Smooth muscle cell (in vitro differentiated cells): ENCODE data around the gene CASK. TPM values are rescaled to one million over a fixed set of nuclear protein-coding genes. Genes with fewer than 3 reads are reported as not detected.

Source experiments
- DNase-seq: peaks from one replicate; lab custom pipeline; 2025; ENCODE audit not compliant: unreplicated experiment; lab: John Stamatoyannopoulos, UW
- H2AFZ ChIP-seq: fragments of 200-600 bp; sonication (generic); 2 replicates; pipeline ENCODE4 v1.6.0; 2016; ENCODE audit warnings: antibody characterized with exemption, low read depth, mild to moderate bottlenecking
- H3F3A ChIP-seq: fragments of 200-600 bp; sonication (generic); 2 replicates; pipeline ENCODE4 v1.6.0; 2017; ENCODE audit warnings: antibody characterized with exemption, low read depth
- H3K27ac ChIP-seq: fragments of 200-600 bp; sonication (generic); 2 replicates; pipeline ENCODE4 v1.5.1; 2016; ENCODE audit warnings: low read depth, mild to moderate bottlenecking
- H3K27me3 ChIP-seq: fragments of 200-600 bp; sonication (generic); 2 replicates; pipeline ENCODE4 v1.6.1; 2016; ENCODE audit warnings: low read depth, mild to moderate bottlenecking
- H3K36me3 ChIP-seq: fragments of 200-600 bp; sonication (generic); 2 replicates; pipeline ENCODE4 v1.5.1; 2016; ENCODE audit warnings: low read depth
- H3K4me1 ChIP-seq: fragments of 200-600 bp; sonication (generic); 2 replicates; pipeline ENCODE4 v1.5.1; 2016; ENCODE audit warnings: low read depth
- H3K4me2 ChIP-seq: fragments of 200-600 bp; sonication (generic); 2 replicates; pipeline ENCODE4 v1.6.0; 2016; ENCODE audit warnings: mild to moderate bottlenecking
- H3K4me3 ChIP-seq: fragments of 200-600 bp; sonication (generic); 2 replicates; pipeline ENCODE4 v1.5.1; 2016; ENCODE audit warnings: mild to moderate bottlenecking
- H3K79me2 ChIP-seq: fragments of 200-600 bp; sonication (generic); 2 replicates; pipeline ENCODE4 v1.6.0; 2016; ENCODE audit warnings: low read depth, mild to moderate bottlenecking
- H3K9ac ChIP-seq: fragments of 200-600 bp; sonication (generic); 2 replicates; pipeline ENCODE4 v1.6.0; 2016; ENCODE audit warnings: low read depth
- H3K9me3 ChIP-seq: fragments of 200-600 bp; sonication (generic); replicated peaks from 2 replicates; pipeline ENCODE4 v1.5.1; 2016; ENCODE audit warnings: low read depth
- H4K20me1 ChIP-seq: fragments of 200-600 bp; sonication (generic); 2 replicates; pipeline ENCODE4 v1.6.0; 2016; ENCODE audit warnings: low read depth
- WGBS: methylation state at CpG from one replicate; pipeline ENCODE4 v1.1.7; 2016; ENCODE audit warnings: low lambda C conversion rate; 5-methylcytosine and 5-hydroxymethylcytosine counted together
- polyA plus RNA-seq: library from polyadenylated mRNA; unstranded; fragments of >200 nt; fragmentation: Nextera tagmentation; extraction: Ambion mirVana; gene quantifications from 2 replicates; pipeline ENCODE4 v1.2.1, GENCODE V29; 2016
- total RNA-seq: library from RNA; depleted of rRNA; stranded (reverse); fragments of >200 nt; gene quantifications from 2 replicates; pipeline ENCODE4 v1.2.3, GENCODE V29; 2014
- TF ChIP-seq, protein P1 (sequence below): fragments of 200-600 bp; sonication (generic); IDR thresholded peaks from 2 replicates; pipeline ENCODE4 v1.5.1; 2017; ENCODE audit warnings: borderline replicate concordance, mild to moderate bottlenecking, antibody characterized with exemption; ENCODE audit not compliant: insufficient read depth, poor library complexity, severe bottlenecking

Gene CASK
- total and polyA plus RNA-seq, 2 experiments from 2014 or later: 49.4 to 97.5 TPM

DNA sequence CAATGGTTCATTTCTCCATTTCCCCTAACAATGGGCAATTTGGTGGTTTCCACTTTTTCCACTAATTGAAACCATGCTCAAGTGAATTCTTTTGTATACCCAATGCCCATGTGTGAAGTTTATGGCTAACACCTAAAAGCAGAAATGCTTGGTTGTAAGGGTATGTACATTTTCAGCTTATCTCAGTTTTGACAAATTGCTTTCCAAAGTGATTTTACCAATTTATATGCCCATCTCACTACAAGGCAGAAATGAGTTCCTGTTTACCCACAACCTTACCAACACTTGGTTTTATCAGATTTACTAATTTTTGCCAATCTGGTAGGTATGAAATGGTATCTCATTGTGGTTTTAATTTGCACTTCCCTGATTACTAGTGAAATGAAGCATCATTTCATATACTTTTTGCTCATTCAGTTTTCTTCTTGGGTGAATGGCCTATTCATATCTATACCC, 219.8 kb downstream of the CASK start:
- Histone ChIP-seq H3K27ac (no peak overlapping the region), H3K36me3 (no peaks in the 10 kb centered on the region), H3K79me2 (no peaks in the 10 kb centered on the region), H3K27me3 (no peaks in the 10 kb centered on the region), H3K4me3 (no peak overlapping the region), H3K4me1 (no peaks in the 10 kb centered on the region), H2AFZ (no peak overlapping the region), H3K9ac (no peak overlapping the region), H4K20me1 (no peaks in the 10 kb centered on the region), H3K4me2 (no peak overlapping the region), H3K9me3 (no peaks in the 10 kb centered on the region), H3F3A (no peaks in the 10 kb centered on the region)
- DNase-seq: no peak
- TF ChIP-seq, protein P1, sequence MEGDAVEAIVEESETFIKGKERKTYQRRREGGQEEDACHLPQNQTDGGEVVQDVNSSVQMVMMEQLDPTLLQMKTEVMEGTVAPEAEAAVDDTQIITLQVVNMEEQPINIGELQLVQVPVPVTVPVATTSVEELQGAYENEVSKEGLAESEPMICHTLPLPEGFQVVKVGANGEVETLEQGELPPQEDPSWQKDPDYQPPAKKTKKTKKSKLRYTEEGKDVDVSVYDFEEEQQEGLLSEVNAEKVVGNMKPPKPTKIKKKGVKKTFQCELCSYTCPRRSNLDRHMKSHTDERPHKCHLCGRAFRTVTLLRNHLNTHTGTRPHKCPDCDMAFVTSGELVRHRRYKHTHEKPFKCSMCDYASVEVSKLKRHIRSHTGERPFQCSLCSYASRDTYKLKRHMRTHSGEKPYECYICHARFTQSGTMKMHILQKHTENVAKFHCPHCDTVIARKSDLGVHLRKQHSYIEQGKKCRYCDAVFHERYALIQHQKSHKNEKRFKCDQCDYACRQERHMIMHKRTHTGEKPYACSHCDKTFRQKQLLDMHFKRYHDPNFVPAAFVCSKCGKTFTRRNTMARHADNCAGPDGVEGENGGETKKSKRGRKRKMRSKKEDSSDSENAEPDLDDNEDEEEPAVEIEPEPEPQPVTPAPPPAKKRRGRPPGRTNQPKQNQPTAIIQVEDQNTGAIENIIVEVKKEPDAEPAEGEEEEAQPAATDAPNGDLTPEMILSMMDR: no peak

DNA sequence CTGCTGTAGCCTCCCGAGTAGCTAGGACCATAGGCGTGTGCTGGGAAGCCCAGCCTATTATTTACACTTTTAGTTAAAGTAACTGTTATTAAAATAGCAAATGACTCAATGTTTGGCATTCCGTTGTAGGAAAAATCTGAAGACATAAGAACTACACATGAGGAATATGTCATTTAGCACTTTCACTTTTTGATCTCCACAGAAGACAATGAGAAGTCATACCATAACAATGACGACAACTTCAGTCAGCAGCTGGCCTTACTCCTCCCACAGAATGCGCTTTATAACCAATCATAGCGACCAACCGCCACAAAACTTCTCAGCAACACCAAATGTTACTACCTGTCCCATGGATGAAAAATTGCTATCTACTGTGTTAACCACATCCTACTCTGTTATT, 227.9 kb downstream of the CASK start:
- Histone ChIP-seq H3K79me2 (no peaks in the 10 kb centered on the region), H3K4me1 (no peaks in the 10 kb centered on the region), H2AFZ (no peak overlapping the region), H3K4me3 (no peak overlapping the region), H4K20me1 (no peaks in the 10 kb centered on the region), H3K9me3 (no peaks in the 10 kb centered on the region), H3F3A (no peaks in the 10 kb centered on the region), H3K36me3 (no peaks in the 10 kb centered on the region), H3K9ac (no peak overlapping the region), H3K27ac (no peak overlapping the region), H3K4me2 (no peak overlapping the region), H3K27me3 (no peaks in the 10 kb centered on the region)
- TF ChIP-seq, protein P1: no peak
- DNase-seq: no peak
- WGBS: 79% methylated on average over 7 of the region's 7 CpGs

DNA sequence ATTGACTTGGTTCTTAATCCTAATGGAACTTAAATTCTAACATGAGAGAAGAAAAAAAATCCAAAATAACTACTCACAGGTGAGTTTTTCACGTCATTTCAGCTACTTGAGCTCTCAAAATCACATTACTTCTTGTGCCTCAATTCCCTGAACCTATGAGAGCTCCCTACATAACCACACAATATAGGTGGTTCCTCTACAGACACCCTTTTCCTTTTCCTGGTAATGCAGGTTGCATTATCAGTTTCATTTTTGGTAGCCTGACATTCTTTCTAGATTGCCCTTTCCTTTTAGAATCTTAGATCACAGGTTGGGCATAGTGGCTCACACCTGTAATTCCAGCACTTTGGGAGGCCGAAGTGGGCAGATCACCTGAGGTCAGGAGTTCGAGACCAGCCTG, 230.3 kb downstream of the CASK start:
- H3K79me2 ChIP-seq: no peaks in the 10 kb centered on the region
- H2AFZ ChIP-seq: no peak overlapping the region
- no peak overlapping the region for H3K4me2 ChIP-seq
- H3K27me3 ChIP-seq: no peaks in the 10 kb centered on the region
- no peak for DNase-seq
- 82% methylated on average over 3 of the region's 3 CpGs for WGBS
- H3K4me1 ChIP-seq: no peaks in the 10 kb centered on the region
- no peaks in the 10 kb centered on the region for H4K20me1 ChIP-seq
- no peak overlapping the region for H3K4me3 ChIP-seq
- no peak overlapping the region for H3K9ac ChIP-seq
- no peaks in the 10 kb centered on the region for H3K36me3 ChIP-seq
- H3K9me3 ChIP-seq: no peaks in the 10 kb centered on the region
- H3F3A ChIP-seq: no peaks in the 10 kb centered on the region
- TF ChIP-seq, protein P1: no peak
- H3K27ac ChIP-seq: no peak overlapping the region

DNA sequence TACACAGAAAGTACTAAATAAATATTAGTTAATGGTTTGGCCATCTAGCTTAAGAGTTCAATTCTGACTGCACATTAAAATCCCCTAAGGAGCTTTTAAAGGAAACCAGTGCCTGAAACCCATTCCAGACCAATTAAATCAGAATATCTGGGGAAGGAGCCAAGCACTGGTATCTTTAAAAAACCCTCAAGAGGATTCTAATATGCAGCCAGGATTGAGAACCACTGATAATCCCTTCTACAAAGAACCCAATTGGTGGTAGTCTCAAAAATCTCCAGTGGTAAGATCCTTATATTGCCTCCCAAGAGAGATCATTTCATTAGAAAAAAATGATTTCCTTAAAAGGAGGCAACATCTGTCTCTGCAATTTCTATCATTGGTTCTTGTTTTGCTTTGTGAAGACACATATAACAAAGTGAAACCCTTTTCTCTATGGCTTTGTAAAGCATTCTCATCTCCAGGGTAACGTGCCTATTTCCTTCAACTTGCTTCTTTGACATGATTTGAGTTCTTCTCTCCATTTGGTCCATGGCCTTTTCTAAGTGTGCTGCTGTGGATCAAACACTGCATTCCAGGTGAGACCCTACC, 231.1 kb downstream of the CASK start:
- WGBS: 92% methylated on average over 1 of the region's 1 CpG
- Histone ChIP-seq H3F3A (no peaks in the 10 kb centered on the region), H3K36me3 (no peaks in the 10 kb centered on the region), H3K79me2 (no peaks in the 10 kb centered on the region), H3K4me1 (no peaks in the 10 kb centered on the region), H3K4me2 (no peak overlapping the region), H2AFZ (no peak overlapping the region), H3K27ac (no peak overlapping the region), H3K9ac (no peak overlapping the region), H4K20me1 (no peaks in the 10 kb centered on the region), H3K9me3 (no peaks in the 10 kb centered on the region), H3K4me3 (no peak overlapping the region), H3K27me3 (no peaks in the 10 kb centered on the region)
- DNase-seq: no peak
- TF ChIP-seq, protein P1: no peak
